ENCODE results near the gene CLSTN1.

DNA sequence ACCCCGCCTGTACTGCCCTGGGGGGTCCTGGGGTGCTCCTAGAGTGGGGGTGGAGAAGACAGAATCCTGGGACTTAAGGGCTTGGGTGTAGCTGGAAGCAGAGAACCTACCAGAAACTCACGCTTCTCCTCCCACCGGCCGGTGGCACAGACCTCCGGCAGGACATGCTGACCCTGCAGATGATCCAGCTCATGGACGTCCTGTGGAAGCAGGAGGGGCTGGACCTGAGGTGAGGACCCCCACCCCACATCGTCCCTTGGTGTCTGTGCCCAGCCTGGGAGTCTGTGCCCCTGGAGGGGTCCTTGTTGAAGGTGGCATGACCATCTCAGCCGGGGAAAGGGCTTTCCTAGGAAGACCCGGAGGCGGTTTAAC is 101.4 kb downstream of the CLSTN1 start:
- no peak for TF ChIP-seq EZH2 (IDR thresholded peaks at IDR 0.05; ENCODE audit: borderline replicate concordance, control insufficient read depth, low read depth, low read length)
- no peak for TF ChIP-seq RAD21 (IDR thresholded peaks at IDR 0.05; ENCODE audit: insufficient read depth, low read depth, low read length)
- TF ChIP-seq, protein P1, sequence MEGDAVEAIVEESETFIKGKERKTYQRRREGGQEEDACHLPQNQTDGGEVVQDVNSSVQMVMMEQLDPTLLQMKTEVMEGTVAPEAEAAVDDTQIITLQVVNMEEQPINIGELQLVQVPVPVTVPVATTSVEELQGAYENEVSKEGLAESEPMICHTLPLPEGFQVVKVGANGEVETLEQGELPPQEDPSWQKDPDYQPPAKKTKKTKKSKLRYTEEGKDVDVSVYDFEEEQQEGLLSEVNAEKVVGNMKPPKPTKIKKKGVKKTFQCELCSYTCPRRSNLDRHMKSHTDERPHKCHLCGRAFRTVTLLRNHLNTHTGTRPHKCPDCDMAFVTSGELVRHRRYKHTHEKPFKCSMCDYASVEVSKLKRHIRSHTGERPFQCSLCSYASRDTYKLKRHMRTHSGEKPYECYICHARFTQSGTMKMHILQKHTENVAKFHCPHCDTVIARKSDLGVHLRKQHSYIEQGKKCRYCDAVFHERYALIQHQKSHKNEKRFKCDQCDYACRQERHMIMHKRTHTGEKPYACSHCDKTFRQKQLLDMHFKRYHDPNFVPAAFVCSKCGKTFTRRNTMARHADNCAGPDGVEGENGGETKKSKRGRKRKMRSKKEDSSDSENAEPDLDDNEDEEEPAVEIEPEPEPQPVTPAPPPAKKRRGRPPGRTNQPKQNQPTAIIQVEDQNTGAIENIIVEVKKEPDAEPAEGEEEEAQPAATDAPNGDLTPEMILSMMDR (IDR thresholded peaks at IDR 0.05 in 2 of 3, conservative IDR thresholded peaks at IDR 0.05 in 1 of 3; ENCODE audit: control insufficient read depth in 2 of 3, extremely low read depth in 1 of 3, insufficient read depth in 1 of 3, low read depth in 3 of 3, low read length in 3 of 3) = no peak
- TF ChIP-seq, protein P2, sequence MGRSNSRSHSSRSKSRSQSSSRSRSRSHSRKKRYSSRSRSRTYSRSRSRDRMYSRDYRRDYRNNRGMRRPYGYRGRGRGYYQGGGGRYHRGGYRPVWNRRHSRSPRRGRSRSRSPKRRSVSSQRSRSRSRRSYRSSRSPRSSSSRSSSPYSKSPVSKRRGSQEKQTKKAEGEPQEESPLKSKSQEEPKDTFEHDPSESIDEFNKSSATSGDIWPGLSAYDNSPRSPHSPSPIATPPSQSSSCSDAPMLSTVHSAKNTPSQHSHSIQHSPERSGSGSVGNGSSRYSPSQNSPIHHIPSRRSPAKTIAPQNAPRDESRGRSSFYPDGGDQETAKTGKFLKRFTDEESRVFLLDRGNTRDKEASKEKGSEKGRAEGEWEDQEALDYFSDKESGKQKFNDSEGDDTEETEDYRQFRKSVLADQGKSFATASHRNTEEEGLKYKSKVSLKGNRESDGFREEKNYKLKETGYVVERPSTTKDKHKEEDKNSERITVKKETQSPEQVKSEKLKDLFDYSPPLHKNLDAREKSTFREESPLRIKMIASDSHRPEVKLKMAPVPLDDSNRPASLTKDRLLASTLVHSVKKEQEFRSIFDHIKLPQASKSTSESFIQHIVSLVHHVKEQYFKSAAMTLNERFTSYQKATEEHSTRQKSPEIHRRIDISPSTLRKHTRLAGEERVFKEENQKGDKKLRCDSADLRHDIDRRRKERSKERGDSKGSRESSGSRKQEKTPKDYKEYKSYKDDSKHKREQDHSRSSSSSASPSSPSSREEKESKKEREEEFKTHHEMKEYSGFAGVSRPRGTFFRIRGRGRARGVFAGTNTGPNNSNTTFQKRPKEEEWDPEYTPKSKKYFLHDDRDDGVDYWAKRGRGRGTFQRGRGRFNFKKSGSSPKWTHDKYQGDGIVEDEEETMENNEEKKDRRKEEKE (IDR thresholded peaks at IDR 0.05) = no peak
- no peak for TF ChIP-seq YY1 (IDR thresholded peaks at IDR 0.05; ENCODE audit: low read depth, low read length)
- TF ChIP-seq, protein P3, sequence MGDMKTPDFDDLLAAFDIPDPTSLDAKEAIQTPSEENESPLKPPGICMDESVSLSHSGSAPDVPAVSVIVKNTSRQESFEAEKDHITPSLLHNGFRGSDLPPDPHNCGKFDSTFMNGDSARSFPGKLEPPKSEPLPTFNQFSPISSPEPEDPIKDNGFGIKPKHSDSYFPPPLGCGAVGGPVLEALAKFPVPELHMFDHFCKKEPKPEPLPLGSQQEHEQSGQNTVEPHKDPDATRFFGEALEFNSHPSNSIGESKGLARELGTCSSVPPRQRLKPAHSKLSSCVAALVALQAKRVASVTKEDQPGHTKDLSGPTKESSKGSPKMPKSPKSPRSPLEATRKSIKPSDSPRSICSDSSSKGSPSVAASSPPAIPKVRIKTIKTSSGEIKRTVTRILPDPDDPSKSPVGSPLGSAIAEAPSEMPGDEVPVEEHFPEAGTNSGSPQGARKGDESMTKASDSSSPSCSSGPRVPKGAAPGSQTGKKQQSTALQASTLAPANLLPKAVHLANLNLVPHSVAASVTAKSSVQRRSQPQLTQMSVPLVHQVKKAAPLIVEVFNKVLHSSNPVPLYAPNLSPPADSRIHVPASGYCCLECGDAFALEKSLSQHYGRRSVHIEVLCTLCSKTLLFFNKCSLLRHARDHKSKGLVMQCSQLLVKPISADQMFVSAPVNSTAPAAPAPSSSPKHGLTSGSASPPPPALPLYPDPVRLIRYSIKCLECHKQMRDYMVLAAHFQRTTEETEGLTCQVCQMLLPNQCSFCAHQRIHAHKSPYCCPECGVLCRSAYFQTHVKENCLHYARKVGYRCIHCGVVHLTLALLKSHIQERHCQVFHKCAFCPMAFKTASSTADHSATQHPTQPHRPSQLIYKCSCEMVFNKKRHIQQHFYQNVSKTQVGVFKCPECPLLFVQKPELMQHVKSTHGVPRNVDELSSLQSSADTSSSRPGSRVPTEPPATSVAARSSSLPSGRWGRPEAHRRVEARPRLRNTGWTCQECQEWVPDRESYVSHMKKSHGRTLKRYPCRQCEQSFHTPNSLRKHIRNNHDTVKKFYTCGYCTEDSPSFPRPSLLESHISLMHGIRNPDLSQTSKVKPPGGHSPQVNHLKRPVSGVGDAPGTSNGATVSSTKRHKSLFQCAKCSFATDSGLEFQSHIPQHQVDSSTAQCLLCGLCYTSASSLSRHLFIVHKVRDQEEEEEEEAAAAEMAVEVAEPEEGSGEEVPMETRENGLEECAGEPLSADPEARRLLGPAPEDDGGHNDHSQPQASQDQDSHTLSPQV (IDR thresholded peaks at IDR 0.05) = no peak
- TF ChIP-seq, protein P4, sequence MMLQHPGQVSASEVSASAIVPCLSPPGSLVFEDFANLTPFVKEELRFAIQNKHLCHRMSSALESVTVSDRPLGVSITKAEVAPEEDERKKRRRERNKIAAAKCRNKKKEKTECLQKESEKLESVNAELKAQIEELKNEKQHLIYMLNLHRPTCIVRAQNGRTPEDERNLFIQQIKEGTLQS (IDR thresholded peaks at IDR 0.05; ENCODE audit: borderline replicate concordance, extremely low read depth, low read depth, low read length) = no peak
- TF ChIP-seq TARDBP (IDR thresholded peaks at IDR 0.05; ENCODE audit: borderline replicate concordance) = no peak
- TF ChIP-seq JUNB (IDR thresholded peaks at IDR 0.05) = no peak
